ENCODE data around the gene MLPH. TPM values are rescaled to one million over a fixed set of nuclear protein-coding genes. Genes with fewer than 3 reads are reported as not detected.

Gene MLPH
- total and polyA plus RNA-seq, 9 of the 15 experiments (the other 6 are each of a cell fraction or from before 2014, with no cell fraction given) = 0.22 TPM; not detected in 8

DNA sequence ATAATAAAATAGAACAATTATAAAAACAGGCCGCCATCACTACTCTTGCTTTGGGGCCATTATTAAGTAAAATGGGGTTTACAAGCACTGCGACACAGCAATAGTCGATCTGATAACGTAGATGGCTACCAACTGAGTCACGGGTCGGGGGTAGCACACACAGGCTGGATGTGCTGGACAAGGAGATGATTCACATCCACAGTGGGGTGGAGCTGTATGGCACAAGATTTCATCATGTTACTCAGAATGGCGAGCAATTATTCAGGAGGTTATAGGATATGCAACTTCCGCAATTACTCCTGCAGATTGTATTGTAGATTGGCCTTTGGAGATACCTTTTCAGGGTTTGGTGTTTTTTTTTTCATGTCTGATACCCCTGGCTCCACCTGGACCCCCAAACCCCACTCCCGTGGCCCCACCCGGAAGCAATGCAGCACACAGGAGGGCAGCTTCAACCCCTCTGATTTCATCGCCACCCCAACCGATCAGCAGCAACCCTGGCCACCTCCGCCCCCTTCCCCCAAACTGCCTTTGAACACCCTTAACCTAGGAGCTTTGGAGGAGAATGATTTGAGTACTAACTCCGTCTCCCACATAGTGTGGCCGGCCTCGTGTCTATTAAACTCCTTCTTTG lies 21.4 kb upstream of the MLPH start (continued):
- TF ChIP-seq TEAD4 (IDR thresholded peaks at IDR 0.05; ENCODE audit: low read length) (0 out of 2 replicates have a peak, but pooled peaks have one; percentile 11), TEAD4 (CRISPR knock-in tag; IDR thresholded peaks at IDR 0.05; ENCODE audit: borderline replicate concordance) (no peak), ZNF445 (CRISPR knock-in tag; IDR thresholded peaks at IDR 0.05; ENCODE audit: low read depth) (no peak), MCM5 (IDR thresholded peaks at IDR 0.05; ENCODE audit: low read depth) (no peak), TBL1XR1 (IDR thresholded peaks at IDR 0.05; ENCODE audit: low read length in 2 of 2) (no peak), ZNF253 (CRISPR knock-in tag; conservative IDR thresholded peaks at IDR 0.05) (no peak), TFAM (CRISPR knock-in tag; conservative IDR thresholded peaks at IDR 0.05) (no peak), PML (IDR thresholded peaks at IDR 0.05; ENCODE audit: low read length) (no peak), NCOA6 (IDR thresholded peaks at IDR 0.05) (no peak), E2F3 (CRISPR knock-in tag; IDR thresholded peaks at IDR 0.05) (no peak), ZNF696 (CRISPR knock-in tag; conservative IDR thresholded peaks at IDR 0.05) (no peak), ZKSCAN1 (IDR thresholded peaks at IDR 0.05; ENCODE audit: low read depth, low read length) (no peak), RNF2 (IDR thresholded peaks at IDR 0.05) (peak; percentile 71; the same call in 1 of the 2 replicates), PHB (CRISPR knock-in tag; IDR thresholded peaks at IDR 0.05) (no peak), MCM2 (IDR thresholded peaks at IDR 0.05; ENCODE audit: low read depth) (no peak), ZNF274 (IDR thresholded peaks at IDR 0.05; ENCODE audit: borderline replicate concordance, low read depth, low read length) (no peak), MYNN (IDR thresholded peaks at IDR 0.05) (no peak), MYNN (CRISPR knock-in tag; IDR thresholded peaks at IDR 0.05) (no peak), KLF16 (IDR thresholded peaks at IDR 0.05) (no peak), ASH1L (IDR thresholded peaks at IDR 0.05; ENCODE audit: borderline replicate concordance, low read depth, partially characterized antibody) (no peak), NBN (IDR thresholded peaks at IDR 0.05; ENCODE audit: low read depth) (no peak), RFX7 (CRISPR knock-in tag; IDR thresholded peaks at IDR 0.05) (no peak)
- TF ChIP-seq, protein P1, sequence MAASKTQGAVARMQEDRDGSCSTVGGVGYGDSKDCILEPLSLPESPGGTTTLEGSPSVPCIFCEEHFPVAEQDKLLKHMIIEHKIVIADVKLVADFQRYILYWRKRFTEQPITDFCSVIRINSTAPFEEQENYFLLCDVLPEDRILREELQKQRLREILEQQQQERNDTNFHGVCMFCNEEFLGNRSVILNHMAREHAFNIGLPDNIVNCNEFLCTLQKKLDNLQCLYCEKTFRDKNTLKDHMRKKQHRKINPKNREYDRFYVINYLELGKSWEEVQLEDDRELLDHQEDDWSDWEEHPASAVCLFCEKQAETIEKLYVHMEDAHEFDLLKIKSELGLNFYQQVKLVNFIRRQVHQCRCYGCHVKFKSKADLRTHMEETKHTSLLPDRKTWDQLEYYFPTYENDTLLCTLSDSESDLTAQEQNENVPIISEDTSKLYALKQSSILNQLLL (CRISPR knock-in tag; IDR thresholded peaks at IDR 0.05; ENCODE audit: borderline replicate concordance) = no peak
- TF ChIP-seq, protein P2, sequence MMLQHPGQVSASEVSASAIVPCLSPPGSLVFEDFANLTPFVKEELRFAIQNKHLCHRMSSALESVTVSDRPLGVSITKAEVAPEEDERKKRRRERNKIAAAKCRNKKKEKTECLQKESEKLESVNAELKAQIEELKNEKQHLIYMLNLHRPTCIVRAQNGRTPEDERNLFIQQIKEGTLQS (IDR thresholded peaks at IDR 0.05) = peak; percentile 93
- TF ChIP-seq, protein P2 (CRISPR knock-in tag; conservative IDR thresholded peaks at IDR 0.05) = no peak
- TF ChIP-seq, protein P3, sequence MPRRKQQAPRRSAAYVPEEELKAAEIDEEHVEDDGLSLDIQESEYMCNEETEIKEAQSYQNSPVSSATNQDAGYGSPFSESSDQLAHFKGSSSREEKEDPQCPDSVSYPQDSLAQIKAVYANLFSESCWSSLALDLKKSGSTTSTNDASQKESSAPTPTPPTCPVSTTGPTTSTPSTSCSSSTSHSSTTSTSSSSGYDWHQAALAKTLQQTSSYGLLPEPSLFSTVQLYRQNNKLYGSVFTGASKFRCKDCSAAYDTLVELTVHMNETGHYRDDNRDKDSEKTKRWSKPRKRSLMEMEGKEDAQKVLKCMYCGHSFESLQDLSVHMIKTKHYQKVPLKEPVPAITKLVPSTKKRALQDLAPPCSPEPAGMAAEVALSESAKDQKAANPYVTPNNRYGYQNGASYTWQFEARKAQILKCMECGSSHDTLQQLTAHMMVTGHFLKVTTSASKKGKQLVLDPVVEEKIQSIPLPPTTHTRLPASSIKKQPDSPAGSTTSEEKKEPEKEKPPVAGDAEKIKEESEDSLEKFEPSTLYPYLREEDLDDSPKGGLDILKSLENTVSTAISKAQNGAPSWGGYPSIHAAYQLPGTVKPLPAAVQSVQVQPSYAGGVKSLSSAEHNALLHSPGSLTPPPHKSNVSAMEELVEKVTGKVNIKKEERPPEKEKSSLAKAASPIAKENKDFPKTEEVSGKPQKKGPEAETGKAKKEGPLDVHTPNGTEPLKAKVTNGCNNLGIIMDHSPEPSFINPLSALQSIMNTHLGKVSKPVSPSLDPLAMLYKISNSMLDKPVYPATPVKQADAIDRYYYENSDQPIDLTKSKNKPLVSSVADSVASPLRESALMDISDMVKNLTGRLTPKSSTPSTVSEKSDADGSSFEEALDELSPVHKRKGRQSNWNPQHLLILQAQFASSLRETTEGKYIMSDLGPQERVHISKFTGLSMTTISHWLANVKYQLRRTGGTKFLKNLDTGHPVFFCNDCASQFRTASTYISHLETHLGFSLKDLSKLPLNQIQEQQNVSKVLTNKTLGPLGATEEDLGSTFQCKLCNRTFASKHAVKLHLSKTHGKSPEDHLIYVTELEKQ (CRISPR knock-in tag; IDR thresholded peaks at IDR 0.05) = no peak

Data from K562 (cell line).